ENCODE measurements around the gene KCNMA1.

- TF ChIP-seq CTCF (IDR thresholded peaks at IDR 0.05) (no peak), POLR2A (IDR thresholded peaks at IDR 0.05) (no peak), POLR2AphosphoS5 (IDR thresholded peaks at IDR 0.05) (no peak)
Observed at GRCh38 chr10:77613476-77614130, 24.0 kb downstream of the KCNMA1 start.
